ENCODE results near the gene TUBA4B.

The TUBA4B gene

GRCh38 chr2:219271021-219271420 is 18.0 kb downstream of the TUBA4B start:
- TF ChIP-seq ZBTB7A (IDR thresholded peaks at IDR 0.05; ENCODE audit: low read depth) (no peak), YY1 (IDR thresholded peaks at IDR 0.05; ENCODE audit: low read depth) (no peak), MAX (IDR thresholded peaks at IDR 0.05) (no peak), RAD21 (IDR thresholded peaks at IDR 0.05; ENCODE audit: low read depth) (no peak), REST (IDR thresholded peaks at IDR 0.05; ENCODE audit: low read depth) (no peak), EGR1 (IDR thresholded peaks at IDR 0.05) (no peak), TAF1 (IDR thresholded peaks at IDR 0.05; ENCODE audit: low read depth) (no peak), EP300 (IDR thresholded peaks at IDR 0.05; ENCODE audit: borderline replicate concordance) (no peak), CREB1 (IDR thresholded peaks at IDR 0.05; ENCODE audit: low read depth) (no peak), USF1 (IDR thresholded peaks at IDR 0.05) (no peak), FOXM1 (IDR thresholded peaks at IDR 0.05; ENCODE audit: borderline replicate concordance, low read depth) (no peak), CEBPB (IDR thresholded peaks at IDR 0.05) (no peak), TCF12 (IDR thresholded peaks at IDR 0.05; ENCODE audit: low read depth) (no peak), NFIC (IDR thresholded peaks at IDR 0.05) (no peak), TEAD4 (IDR thresholded peaks at IDR 0.05) (no peak)

- TF ChIP-seq CEBPB (IDR thresholded peaks at IDR 0.05) (no peak), REST (IDR thresholded peaks at IDR 0.05; ENCODE audit: low read depth) (no peak), TAF1 (IDR thresholded peaks at IDR 0.05; ENCODE audit: low read depth) (no peak), EGR1 (IDR thresholded peaks at IDR 0.05) (no peak), YY1 (IDR thresholded peaks at IDR 0.05; ENCODE audit: low read depth) (no peak), TEAD4 (IDR thresholded peaks at IDR 0.05) (no peak), RAD21 (IDR thresholded peaks at IDR 0.05; ENCODE audit: low read depth) (no peak), ZBTB7A (IDR thresholded peaks at IDR 0.05; ENCODE audit: low read depth) (no peak), CREB1 (IDR thresholded peaks at IDR 0.05; ENCODE audit: low read depth) (no peak), TCF12 (IDR thresholded peaks at IDR 0.05; ENCODE audit: low read depth) (no peak)
Observed at GRCh38 chr2:219272356-219272755, 19.3 kb downstream of the TUBA4B start.

GRCh38 chr2:219272995-219273394 is 20.0 kb downstream of the TUBA4B start:
- TF ChIP-seq ZBTB7A (IDR thresholded peaks at IDR 0.05; ENCODE audit: low read depth) = no peak
- no peak for TF ChIP-seq EGR1 (IDR thresholded peaks at IDR 0.05)
- TF ChIP-seq TEAD4 (IDR thresholded peaks at IDR 0.05) = no peak
- TF ChIP-seq EP300 (IDR thresholded peaks at IDR 0.05; ENCODE audit: borderline replicate concordance) = no peak
- TF ChIP-seq CREB1 (IDR thresholded peaks at IDR 0.05; ENCODE audit: low read depth) = no peak
- TF ChIP-seq MAX (IDR thresholded peaks at IDR 0.05) = no peak
- no peak for TF ChIP-seq RAD21 (IDR thresholded peaks at IDR 0.05; ENCODE audit: low read depth)
- TF ChIP-seq YY1 (IDR thresholded peaks at IDR 0.05; ENCODE audit: low read depth) = no peak

- TF ChIP-seq EGR1 (IDR thresholded peaks at IDR 0.05) = no peak
- peak; percentile 81 for TF ChIP-seq TEAD4 (IDR thresholded peaks at IDR 0.05)
- TF ChIP-seq MAX (IDR thresholded peaks at IDR 0.05) = no peak
- peak; percentile 94 for TF ChIP-seq EP300 (IDR thresholded peaks at IDR 0.05; ENCODE audit: borderline replicate concordance)
- peak; percentile 76 for TF ChIP-seq FOXM1 (IDR thresholded peaks at IDR 0.05; ENCODE audit: borderline replicate concordance, low read depth)
- no peak for TF ChIP-seq USF1 (IDR thresholded peaks at IDR 0.05)
- no peak for TF ChIP-seq CEBPB (IDR thresholded peaks at IDR 0.05)
- TF ChIP-seq YY1 (IDR thresholded peaks at IDR 0.05; ENCODE audit: low read depth) = no peak
- no peak for TF ChIP-seq REST (IDR thresholded peaks at IDR 0.05; ENCODE audit: low read depth)
- no peak for TF ChIP-seq ZBTB7A (IDR thresholded peaks at IDR 0.05; ENCODE audit: low read depth)
- no peak for TF ChIP-seq TAF1 (IDR thresholded peaks at IDR 0.05; ENCODE audit: low read depth)
- TF ChIP-seq CREB1 (IDR thresholded peaks at IDR 0.05; ENCODE audit: low read depth) = no peak
- no peak; the same call in 1 of the 2 replicates for TF ChIP-seq RAD21 (IDR thresholded peaks at IDR 0.05; ENCODE audit: low read depth)
- peak; percentile 88 for TF ChIP-seq TCF12 (IDR thresholded peaks at IDR 0.05; ENCODE audit: low read depth)
- peak; percentile 82 for TF ChIP-seq NFIC (IDR thresholded peaks at IDR 0.05)
Observed at GRCh38 chr2:219273937-219274336, 20.9 kb downstream of the TUBA4B start.

Measured in Ishikawa (cell line).